Measurements from ENCODE around the gene VAV1. TPM values are rescaled to one million over a fixed set of nuclear protein-coding genes. Genes with fewer than 3 reads are reported as not detected.
A peak's percentile ranks its signal among the peaks of the same experiment; 100 is the strongest.

Gene VAV1
- total and polyA plus RNA-seq, 9 of the 15 experiments (the other 6 are each of a cell fraction or from before 2014, with no cell fraction given) = 0.46 to 20.1 (median 11.1) TPM

DNA sequence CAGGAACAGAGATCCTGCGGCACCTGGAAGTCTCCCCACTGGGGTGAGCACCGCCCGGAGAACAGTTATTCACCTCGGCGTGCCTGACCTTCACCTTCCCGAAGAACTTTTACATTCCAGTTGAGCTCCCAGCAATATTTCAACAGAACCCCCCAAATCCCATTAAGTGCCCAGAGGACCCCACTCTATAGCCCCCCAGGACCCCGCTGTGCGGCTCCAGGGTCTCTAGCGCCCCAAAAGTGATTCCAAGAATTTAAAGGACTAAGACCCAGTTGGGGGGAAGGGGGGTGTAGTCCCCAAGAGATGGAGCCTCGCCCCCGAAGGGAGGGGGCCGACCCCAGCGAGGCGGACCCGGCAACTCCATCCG is 35.6 kb upstream of the VAV1 start (continued):
- TF ChIP-seq SOX6 (IDR thresholded peaks at IDR 0.05) (no peak), ZSCAN29 (IDR thresholded peaks at IDR 0.05) (no peak; the same call in 1 of the 2 replicates), ZNF75A (CRISPR knock-in tag; IDR thresholded peaks at IDR 0.05) (no peak), NFE2L1 (tag; IDR thresholded peaks at IDR 0.05; ENCODE audit: borderline replicate concordance, low read depth) (no peak), HDAC2 (IDR thresholded peaks at IDR 0.05) (no peak), SAP30 (IDR thresholded peaks at IDR 0.05; ENCODE audit: borderline replicate concordance, insufficient read depth, low read depth, low read length, poor library complexity, severe bottlenecking) (peak; percentile 39), DIDO1 (tag; IDR thresholded peaks at IDR 0.05; ENCODE audit: low read depth) (no peak), ZNF589 (CRISPR knock-in tag; IDR thresholded peaks at IDR 0.05; ENCODE audit: low read depth) (peak; percentile 39; the same call in 1 of the 2 replicates), HDAC3 (IDR thresholded peaks at IDR 0.05; ENCODE audit: borderline replicate concordance, partially characterized antibody) (peak; percentile 17), CEBPG (CRISPR knock-in tag; IDR thresholded peaks at IDR 0.05) (no peak), CEBPG (tag; conservative IDR thresholded peaks at IDR 0.05 in 1 of 2, IDR thresholded peaks at IDR 0.05 in 1 of 2) (no peak), SMARCA4 (IDR thresholded peaks at IDR 0.05) (no peak), ASH1L (IDR thresholded peaks at IDR 0.05; ENCODE audit: borderline replicate concordance, low read depth, partially characterized antibody) (no peak), NCOR1 (IDR thresholded peaks at IDR 0.05) (no peak), MYBL2 (IDR thresholded peaks at IDR 0.05; ENCODE audit: low read depth) (no peak), MYBL2 (CRISPR knock-in tag; IDR thresholded peaks at IDR 0.05; ENCODE audit: borderline replicate concordance) (no peak), CC2D1A (IDR thresholded peaks at IDR 0.05) (no peak), GTF2F1 (IDR thresholded peaks at IDR 0.05; ENCODE audit: low read depth, low read length) (no peak), ZNF232 (CRISPR knock-in tag; IDR thresholded peaks at IDR 0.05) (no peak; the same call in 1 of the 2 replicates), MCM5 (IDR thresholded peaks at IDR 0.05; ENCODE audit: low read depth) (no peak), NR2F6 (CRISPR knock-in tag; IDR thresholded peaks at IDR 0.05) (no peak), MEF2D (tag; conservative IDR thresholded peaks at IDR 0.05; ENCODE audit: low read depth) (no peak), ZNF707 (CRISPR knock-in tag; conservative IDR thresholded peaks at IDR 0.05) (no peak), ZFP30 (CRISPR knock-in tag; IDR thresholded peaks at IDR 0.05; ENCODE audit: borderline replicate concordance) (no peak), DDX20 (tag; IDR thresholded peaks at IDR 0.05; ENCODE audit: low read depth) (no peak), POLR2AphosphoS2 (IDR thresholded peaks at IDR 0.05; ENCODE audit: low read length) (no peak), CREB1 (IDR thresholded peaks at IDR 0.05) (no peak), CREB1 (CRISPR knock-in tag; IDR thresholded peaks at IDR 0.05) (no peak; the same call in 1 of the 2 replicates)
- TF ChIP-seq, protein P1, sequence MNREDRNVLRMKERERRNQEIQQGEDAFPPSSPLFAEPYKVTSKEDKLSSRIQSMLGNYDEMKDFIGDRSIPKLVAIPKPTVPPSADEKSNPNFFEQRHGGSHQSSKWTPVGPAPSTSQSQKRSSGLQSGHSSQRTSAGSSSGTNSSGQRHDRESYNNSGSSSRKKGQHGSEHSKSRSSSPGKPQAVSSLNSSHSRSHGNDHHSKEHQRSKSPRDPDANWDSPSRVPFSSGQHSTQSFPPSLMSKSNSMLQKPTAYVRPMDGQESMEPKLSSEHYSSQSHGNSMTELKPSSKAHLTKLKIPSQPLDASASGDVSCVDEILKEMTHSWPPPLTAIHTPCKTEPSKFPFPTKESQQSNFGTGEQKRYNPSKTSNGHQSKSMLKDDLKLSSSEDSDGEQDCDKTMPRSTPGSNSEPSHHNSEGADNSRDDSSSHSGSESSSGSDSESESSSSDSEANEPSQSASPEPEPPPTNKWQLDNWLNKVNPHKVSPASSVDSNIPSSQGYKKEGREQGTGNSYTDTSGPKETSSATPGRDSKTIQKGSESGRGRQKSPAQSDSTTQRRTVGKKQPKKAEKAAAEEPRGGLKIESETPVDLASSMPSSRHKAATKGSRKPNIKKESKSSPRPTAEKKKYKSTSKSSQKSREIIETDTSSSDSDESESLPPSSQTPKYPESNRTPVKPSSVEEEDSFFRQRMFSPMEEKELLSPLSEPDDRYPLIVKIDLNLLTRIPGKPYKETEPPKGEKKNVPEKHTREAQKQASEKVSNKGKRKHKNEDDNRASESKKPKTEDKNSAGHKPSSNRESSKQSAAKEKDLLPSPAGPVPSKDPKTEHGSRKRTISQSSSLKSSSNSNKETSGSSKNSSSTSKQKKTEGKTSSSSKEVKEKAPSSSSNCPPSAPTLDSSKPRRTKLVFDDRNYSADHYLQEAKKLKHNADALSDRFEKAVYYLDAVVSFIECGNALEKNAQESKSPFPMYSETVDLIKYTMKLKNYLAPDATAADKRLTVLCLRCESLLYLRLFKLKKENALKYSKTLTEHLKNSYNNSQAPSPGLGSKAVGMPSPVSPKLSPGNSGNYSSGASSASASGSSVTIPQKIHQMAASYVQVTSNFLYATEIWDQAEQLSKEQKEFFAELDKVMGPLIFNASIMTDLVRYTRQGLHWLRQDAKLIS (CRISPR knock-in tag; IDR thresholded peaks at IDR 0.05) = peak; percentile 80; the same call in 1 of the 2 replicates
- TF ChIP-seq, protein P2, sequence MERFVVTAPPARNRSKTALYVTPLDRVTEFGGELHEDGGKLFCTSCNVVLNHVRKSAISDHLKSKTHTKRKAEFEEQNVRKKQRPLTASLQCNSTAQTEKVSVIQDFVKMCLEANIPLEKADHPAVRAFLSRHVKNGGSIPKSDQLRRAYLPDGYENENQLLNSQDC (CRISPR knock-in tag; IDR thresholded peaks at IDR 0.05) = no peak

Data from K562 (cell line).